Bladder microvascular endothelial cell (primary cell): Measurements from ENCODE around the gene GPSM3. TPM values are rescaled to one million over a fixed set of nuclear protein-coding genes. Genes with fewer than 3 reads are reported as not detected.

Source experiments
- total RNA-seq: library from RNA; depleted of rRNA; stranded (reverse); fragments of >200 nt; gene quantifications from 2 replicates; pipeline ENCODE4 v1.2.3, GENCODE V29; 2014

The GPSM3 gene, protein sequence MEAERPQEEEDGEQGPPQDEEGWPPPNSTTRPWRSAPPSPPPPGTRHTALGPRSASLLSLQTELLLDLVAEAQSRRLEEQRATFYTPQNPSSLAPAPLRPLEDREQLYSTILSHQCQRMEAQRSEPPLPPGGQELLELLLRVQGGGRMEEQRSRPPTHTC
- 3.2 and 4.2 TPM in 2 replicates for total RNA-seq

DNA sequence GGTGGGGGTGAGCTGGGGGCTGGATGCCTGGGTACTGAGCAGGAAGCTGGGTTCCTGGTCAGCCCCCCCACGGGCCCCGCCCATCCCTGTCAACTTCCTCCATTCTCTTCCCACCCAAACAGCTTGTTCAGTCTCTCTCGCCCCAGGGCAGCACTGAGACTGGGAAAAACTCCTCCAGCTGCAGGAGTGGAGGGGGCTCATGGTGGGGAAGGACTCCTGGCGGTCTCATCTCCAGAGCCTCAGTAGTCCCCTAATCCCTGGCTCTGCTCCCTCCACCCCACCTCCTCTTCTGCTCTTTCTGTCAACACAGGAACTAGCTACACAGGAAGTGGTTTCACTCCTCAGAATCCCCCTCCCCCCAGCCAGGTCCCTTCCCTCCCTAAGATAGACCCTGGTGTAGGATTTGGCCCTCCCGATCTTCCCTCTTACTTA lies at the start of gene GPSM3:
GPSM3 (minus strand) TSS at position 36 of the 432 bp plus-strand sequence. CDS start 130 bp downstream, outside the sequence.

DNA sequence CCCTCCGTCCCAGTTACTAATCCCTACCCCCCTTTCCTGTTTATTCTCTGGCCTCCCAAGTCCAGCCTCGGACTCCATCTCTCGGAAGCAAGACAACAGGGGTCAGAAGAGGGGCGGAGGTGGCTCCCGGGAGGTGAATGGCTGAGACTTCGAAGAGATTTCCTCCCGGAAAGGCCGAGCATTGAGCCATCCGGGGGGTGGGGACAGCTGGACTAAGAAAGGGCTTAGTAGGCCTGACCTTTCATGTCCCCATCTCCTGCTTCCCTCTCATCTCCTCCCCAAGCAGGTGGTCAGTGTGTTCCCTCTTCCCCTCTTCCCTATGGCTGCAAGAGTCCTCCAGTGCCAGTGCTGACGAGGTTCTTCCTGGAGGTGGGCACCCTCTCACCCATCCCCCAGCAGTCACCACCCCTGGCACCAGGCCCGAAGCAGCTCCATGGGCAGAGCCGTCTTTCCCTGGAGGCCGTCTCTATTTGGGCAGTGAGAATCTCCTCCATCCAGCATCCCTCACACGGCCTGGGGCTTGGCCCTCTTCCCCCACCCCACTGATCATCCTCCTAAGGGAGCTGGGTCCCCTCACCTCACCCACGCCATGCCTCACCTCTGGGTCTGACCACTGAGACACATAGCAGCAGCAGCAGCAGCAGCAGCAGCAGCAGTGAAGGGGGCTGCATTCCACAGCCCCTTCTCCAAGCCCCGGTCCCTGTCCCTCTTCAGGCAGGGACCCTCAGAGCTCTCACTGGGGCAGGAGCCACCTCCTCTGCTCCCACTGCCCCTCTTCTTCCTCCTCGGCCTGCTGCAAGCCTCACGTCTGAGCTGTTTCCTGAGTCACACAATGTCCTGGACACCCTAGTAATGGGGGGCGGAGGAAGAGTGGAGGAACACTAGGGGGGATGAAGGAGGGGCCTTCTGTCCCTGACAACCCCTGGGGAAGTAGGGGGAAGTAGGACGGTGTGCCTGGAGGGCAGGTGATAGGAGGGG lies 31.1 kb upstream of the GPSM3 start, which contains the start of gene NOTCH4:
NOTCH4 (minus strand) TSS at position 810 of the 978 bp plus-strand sequence; CDS start at position 671, 139 bp downstream.

DNA sequence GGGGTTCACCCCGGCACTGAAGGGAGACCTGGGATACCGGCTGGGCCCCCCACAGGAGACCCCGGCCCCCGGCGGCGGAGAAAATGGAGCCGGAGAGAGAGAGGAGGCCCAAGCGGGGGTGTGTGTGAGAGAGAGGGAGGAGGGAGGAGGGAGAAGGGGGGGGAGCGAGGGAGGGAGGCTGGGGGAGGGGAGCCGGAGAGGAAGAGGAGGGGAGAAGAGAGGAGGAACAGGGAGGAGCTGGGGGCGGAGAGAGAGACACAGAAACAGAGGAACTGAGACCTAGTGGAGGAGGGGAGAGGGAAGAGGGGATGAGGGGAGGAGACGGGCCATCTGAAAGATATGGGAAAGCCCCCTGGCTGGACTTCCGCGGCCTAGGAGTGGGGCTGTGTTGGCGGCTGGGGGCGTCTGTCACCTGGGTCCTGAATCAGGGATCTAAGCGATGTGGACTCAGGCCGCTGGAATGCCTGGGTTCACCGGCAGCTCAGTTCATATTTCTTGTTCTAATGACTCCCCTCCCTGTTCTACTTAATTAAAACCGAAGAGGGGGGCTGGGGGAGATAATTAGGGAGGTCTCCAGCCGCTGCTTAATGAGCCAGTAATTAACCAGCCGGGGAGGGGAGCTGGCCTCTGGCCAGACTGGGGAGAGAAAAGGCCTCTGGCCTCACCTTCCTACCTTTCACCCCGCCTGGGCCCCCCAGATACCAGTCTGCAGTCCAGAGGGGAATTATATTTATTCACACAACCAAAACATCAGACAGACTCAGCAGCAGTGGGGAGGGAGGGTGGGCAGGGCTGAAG lies 2.2 kb downstream of the GPSM3 start, which contains the start of gene PBX2:
PBX2 (minus strand) TSS at position 149 of the 798 bp plus-strand sequence. CDS start 287 bp downstream, outside the sequence.

DNA sequence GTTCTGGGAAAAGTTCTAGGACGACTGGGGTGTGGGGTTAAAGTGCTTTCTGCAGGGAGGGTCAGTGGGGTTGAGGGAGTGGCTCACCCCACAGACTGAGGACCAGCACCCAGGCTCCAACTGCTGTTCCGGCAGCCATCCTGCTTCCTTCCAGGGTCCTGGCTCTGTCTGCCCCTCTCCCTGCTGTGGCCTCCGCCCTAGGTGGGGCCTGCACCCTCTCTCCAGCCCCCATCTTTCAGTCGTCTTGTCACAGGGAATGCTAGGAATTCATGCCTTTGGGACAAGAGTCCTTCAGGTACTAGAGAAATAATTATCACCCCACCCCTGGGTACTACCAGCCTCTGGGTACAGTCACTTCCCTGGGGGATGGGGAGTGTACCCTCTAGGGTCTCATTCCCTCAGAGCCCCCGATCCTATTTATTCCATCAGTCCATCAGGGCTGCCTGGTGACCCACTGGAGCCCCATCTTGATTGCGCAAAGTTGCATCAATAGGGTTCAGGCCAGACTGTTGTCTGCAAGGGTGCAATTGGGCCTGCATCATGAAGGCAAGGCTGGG lies 8.3 kb downstream of the GPSM3 start, which contains the start of gene AGER:
AGER (minus strand) TSS at position 170 of the 557 bp plus-strand sequence; CDS start at position 139, 31 bp downstream.

DNA sequence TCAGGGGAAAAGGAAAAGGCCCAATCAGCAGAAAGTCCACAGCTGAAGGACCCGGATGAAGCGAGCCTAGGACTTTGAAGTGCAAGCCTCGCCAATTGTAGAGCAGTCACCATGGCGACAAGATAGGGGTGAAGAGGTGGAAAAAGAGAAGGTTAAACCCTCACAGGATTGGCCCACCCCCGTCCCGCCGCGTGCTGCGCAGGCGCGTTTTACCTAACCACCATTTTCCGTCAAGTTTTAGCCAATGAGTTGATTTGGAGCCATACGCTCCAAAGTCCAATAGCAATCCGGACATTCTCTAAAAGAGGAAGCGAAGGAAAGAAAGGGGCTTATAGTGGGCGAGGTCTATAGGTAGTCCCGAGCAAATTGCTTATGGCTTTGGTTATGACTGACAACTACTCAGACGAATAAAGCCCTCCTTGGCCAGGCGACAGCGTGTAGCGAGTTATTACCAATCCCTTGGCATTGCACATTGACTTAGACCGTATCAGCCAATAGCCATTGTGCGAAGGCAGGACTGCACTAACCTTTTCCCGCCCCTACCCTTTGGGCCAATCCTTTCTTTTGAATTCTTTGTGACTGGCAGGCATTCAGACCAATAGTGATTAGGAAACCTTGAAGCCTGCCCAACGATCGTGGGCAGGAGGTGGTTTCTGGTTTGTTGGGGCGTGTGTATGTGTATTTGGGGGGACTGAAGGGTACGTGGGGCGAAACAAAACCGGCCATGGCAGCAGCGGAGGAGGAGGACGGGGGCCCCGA lies 14.5 kb downstream of the GPSM3 start, which contains the start of gene RNF5:
RNF5 (plus strand) TSS at position 618 of the 759 bp plus-strand sequence; CDS start at position 725, 107 bp downstream.

DNA sequence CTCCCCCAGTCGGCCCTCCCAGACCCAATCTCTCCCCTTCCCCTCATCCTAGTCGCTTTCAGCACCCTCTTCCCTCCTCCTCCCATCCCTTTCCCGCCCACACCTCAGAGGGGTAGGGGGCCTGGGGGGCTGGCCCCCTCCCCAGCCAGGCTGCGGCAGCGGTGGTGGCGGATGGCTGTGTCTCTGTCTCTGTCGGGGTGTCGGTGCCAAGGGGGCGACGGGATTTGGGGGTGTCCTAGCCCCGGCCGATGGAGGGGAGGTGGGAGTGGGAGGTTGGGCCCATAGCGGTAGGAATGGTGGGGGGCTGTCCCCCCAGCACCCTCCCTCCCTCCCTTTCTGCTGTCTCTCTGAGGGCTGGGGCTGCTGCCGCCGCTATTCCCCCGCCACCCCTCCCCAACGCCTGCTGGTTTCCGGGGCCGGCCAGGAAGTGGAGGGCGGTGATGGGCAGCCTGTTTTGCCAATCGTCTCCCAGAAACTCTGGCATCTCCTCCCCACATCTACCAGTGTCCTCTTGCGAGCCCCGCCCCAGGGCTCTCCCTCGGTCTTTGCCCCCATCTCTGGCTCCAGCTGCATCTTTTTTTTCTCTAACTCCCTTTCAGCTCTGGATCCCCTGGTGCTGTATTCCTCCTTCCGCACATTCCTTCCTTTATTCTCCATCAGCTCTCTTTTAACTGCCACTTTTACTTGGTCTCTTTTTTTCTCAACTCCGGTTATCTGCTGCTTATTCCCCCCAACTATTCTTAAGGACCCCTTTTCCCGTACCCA lies 16.6 kb downstream of the GPSM3 start, which contains the start of gene AGPAT1:
AGPAT1 (minus strand) TSS at position 374 of the 765 bp plus-strand sequence. CDS start 4,588 bp downstream, outside the sequence.

DNA sequence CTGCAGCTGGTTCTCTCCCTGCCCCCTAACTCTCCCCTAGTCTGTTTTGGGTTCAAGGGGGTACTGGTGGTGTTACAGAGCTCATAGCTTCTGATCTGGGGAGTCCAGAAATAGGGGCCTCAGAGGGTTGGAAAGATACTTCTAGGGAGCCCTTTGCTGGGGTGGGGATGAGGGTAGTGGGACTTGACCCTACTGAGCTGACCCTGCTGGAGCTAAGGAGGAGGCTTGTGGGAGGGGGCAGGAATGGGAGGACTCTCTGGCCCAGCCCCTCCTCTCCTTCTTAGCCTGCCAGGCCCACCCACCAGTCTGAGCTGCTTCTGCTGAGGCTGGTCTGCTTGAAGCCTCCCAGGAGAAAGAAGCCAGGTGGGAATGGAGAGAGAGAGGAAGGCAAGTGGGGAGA lies 28.1 kb downstream of the GPSM3 start, which contains the start of gene EGFL8:
EGFL8 (plus strand) TSS at position 301 of the 400 bp plus-strand sequence. CDS start 1,571 bp downstream, outside the sequence.

DNA sequence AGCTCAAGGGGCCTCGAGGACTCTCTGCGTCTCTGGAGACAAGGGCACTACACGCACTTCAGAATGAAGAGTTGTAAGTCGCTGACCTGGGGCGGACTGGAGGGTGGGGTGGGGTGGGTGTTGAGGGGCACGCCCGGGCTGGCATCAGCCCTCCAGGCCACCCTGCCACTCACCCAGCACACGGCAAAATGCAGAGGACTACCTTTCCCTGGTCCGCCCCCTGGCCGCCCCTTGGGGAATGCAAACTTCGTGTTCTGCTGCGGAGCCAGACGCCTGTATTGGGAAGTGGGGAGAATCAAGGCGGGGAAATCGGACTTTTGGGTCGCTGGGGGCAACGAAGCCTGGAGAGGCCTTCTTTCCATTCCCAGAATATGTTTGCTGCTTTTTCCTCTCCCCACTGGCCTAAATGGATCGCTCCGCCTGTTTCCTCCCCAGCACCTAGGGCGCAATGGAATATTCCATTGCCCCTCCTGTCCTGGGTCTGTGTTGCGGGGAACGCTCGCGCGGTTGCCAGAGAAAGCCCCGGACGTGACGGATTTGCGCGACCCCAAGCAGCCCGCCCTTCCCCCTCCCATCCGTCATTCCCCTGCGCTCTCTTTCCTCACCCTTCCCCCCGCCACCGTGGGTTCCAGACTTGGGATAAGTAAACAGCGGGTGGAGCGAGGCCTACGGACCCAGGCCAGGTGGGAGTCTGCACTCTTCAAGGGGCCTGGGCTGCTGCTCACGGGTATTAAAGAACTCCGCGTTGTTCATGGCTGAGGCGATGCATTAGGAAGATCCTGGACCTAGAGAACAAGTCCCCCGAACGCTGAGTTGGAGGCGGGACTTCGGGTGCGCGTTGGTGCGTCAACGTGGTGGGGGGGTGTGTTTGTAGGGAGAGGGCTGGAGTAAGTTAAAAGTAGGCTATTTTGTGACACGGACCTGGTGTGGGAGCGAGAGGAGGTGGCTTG lies 38.6 kb downstream of the GPSM3 start, which contains the start of gene PPT2:
PPT2 (plus strand) TSS at position 578 of the 950 bp plus-strand sequence. CDS start 454 bp downstream, outside the sequence.

DNA sequence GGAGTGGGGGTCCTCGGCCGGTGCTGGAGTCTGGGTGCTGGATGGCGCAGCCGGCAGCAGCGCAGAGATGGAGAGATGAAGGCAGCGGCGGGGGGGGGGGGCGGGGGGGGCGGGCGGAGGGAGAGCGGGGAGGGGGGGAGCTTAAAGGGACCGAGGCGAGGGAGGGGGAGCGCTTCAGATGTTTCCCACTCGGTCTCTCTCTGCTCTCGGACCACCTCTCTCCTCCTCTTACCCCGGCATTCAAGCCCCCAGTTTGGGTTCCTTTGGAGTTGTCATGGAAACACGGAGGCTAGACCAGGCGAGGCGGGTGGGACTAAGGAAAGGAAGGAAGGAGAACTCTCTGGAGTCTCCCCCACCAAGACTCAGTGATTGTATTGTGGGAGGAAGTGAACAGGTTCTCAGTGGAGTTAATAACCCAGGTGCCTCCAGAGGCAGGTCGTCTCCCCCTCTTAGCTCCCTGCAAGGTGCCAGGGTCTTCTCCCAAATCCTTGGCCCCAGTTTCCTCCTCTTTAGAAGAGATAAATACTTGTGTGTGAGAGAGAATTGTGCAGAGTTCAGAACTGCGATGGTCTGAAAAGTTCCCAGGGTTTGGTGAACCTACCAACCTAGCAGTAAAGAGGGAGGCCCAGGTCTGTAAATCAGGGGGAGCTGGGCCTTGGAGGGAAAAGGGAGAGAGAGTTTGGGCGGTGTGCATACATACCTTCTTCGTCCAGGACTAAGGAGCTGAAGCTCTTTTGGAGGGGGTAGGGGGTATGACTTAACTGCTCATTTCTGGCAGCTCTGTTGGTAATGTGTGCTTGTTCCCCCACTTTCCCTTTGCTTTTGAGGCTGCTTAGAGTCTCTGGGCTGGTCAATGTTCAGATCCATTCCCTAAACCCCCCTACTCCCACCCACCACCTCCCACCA lies 40.3 kb downstream of the GPSM3 start, which contains the start of gene PRRT1:
PRRT1 (minus strand) TSS at position 77 of the 906 bp plus-strand sequence. CDS start 112 bp downstream, outside the sequence.

Other genes with a start within 250 kb of the GPSM3 start
- gene CFB, start 246.5 kb downstream of the GPSM3 start, total RNA-seq, result 0.97 and 2.5 TPM in 2 replicates
- gene NELFE, start 233.7 kb downstream of the GPSM3 start, total RNA-seq, result 76.4 and 90.9 TPM in 2 replicates
- 32.7 and 40.9 TPM in 2 replicates for gene SKIC2, start 233.5 kb downstream of the GPSM3 start, total RNA-seq
- 7.3 and 11.4 TPM in 2 replicates for gene DXO, start 220.5 kb downstream of the GPSM3 start, total RNA-seq
- gene C4A, start 210.6 kb downstream of the GPSM3 start, total RNA-seq, result 1.5 and 3.1 TPM in 2 replicates
- gene C4B, start 177.8 kb downstream of the GPSM3 start, total RNA-seq, result 0.97 and 2.5 TPM in 2 replicates
- gene CYP21A2, start 154.2 kb downstream of the GPSM3 start, total RNA-seq, result not detected in 2 replicates
- gene TNXB, start 83.3 kb downstream of the GPSM3 start, total RNA-seq, result 0.49 and 6.1 TPM in 2 replicates
- gene ATF6B, start 64.4 kb downstream of the GPSM3 start, total RNA-seq, result 13.1 and 22.2 TPM in 2 replicates
- gene FKBPL, start 62.4 kb downstream of the GPSM3 start, total RNA-seq, result 4.6 and 7.3 TPM in 2 replicates
- not detected in 2 replicates for gene PRRT1, start 40.7 kb downstream of the GPSM3 start, total RNA-seq
- gene PPT2, start 38.5 kb downstream of the GPSM3 start, total RNA-seq, result 30.9 and 89.9 TPM in 2 replicates
- 0.81 and 2.0 TPM in 2 replicates for gene EGFL8, start 28.0 kb downstream of the GPSM3 start, total RNA-seq
- 5.3 and 16.7 TPM in 2 replicates for gene AGPAT1, start 16.6 kb downstream of the GPSM3 start, total RNA-seq
- 33.4 and 34.2 TPM in 2 replicates for gene RNF5, start 14.2 kb downstream of the GPSM3 start, total RNA-seq
- 0.44 and 0.81 TPM in 2 replicates for gene AGER, start 8.4 kb downstream of the GPSM3 start, total RNA-seq
- gene PBX2, start 2.4 kb downstream of the GPSM3 start, total RNA-seq, result 27.8 and 56.5 TPM in 2 replicates
- 57.3 and 61.4 TPM in 2 replicates for gene NOTCH4, start 31.4 kb upstream of the GPSM3 start, total RNA-seq
- gene TSBP1, start 179.3 kb upstream of the GPSM3 start, total RNA-seq, result not detected in 2 replicates
- not detected in 2 replicates for gene BTNL2, start 214.5 kb upstream of the GPSM3 start, total RNA-seq
- 2.9 TPM in 1 of 2 replicates, not detected in the other for gene HLA-DRA, start 247.2 kb upstream of the GPSM3 start, total RNA-seq